ENCODE data around the gene TCF19. TPM values are rescaled to one million over a fixed set of nuclear protein-coding genes. Genes with fewer than 3 reads are reported as not detected.

The TCF19 gene
- total and polyA plus RNA-seq, 9 donors, result 3.9 to 9.9 (median 7.1) TPM

GRCh38 chr6:31128093-31128676, 30.2 kb upstream of the TCF19 start:
- Histone ChIP-seq H3K9me3 (no peaks in the 10 kb centered on the region), H3K4me1 (ENCODE audit: insufficient read depth) (peaks cover 2% of the 10 kb centered on the region), H3K4me3 (no peak overlapping the region), H3K27me3 (no peaks in the 10 kb centered on the region), H3K36me3 (no peaks in the 10 kb centered on the region), H3K27ac (no peak overlapping the region)
- intact Hi-C loops (cut with DNase I), result no loop called here
- peak; percentile 45 to 71 (median 68) for DNase-seq
- TF ChIP-seq CTCF (IDR thresholded peaks at IDR 0.05), result peak; percentile 43 to 72 (median 47)
- TF ChIP-seq POLR2A (IDR thresholded peaks at IDR 0.05), result no peak
- no peak for TF ChIP-seq EP300 (IDR thresholded peaks at IDR 0.05)
- 6 to 11% (median 7%) methylated on average over 8 of the region's 8 CpGs for WGBS, 3 donors

- H3K36me3 ChIP-seq, result no peaks in the 10 kb centered on the region
- no peaks in the 10 kb centered on the region for H3K4me1 ChIP-seq (ENCODE audit: insufficient read depth)
- TF ChIP-seq POLR2A (IDR thresholded peaks at IDR 0.05) (no peak), CTCF (IDR thresholded peaks at IDR 0.05) (no peak), EP300 (IDR thresholded peaks at IDR 0.05) (no peak)
- no peaks in the 10 kb centered on the region for H3K9me3 ChIP-seq
- H3K4me3 ChIP-seq, result no peak overlapping the region
- no peak for DNase-seq
- 48 to 75% (median 54%) methylated on average over 4 of the region's 4 CpGs for WGBS, 3 donors
- intact Hi-C loops (cut with DNase I), result no loop called here
- no peaks in the 10 kb centered on the region for H3K27me3 ChIP-seq
- no peak overlapping the region for H3K27ac ChIP-seq
Observed at GRCh38 chr6:31129130-31129529, 29.3 kb upstream of the TCF19 start.

- no peaks in the 10 kb centered on the region for H3K27me3 ChIP-seq
- no peak overlapping the region for H3K4me3 ChIP-seq
- no peak overlapping the region for H3K27ac ChIP-seq
- intact Hi-C loops (cut with DNase I), result no loop called here
- H3K36me3 ChIP-seq, result no peaks in the 10 kb centered on the region
- WGBS, 3 donors, result 89 to 94% (median 93%) methylated on average over 3 of the region's 3 CpGs
- no peaks in the 10 kb centered on the region for H3K9me3 ChIP-seq
- TF ChIP-seq CTCF (IDR thresholded peaks at IDR 0.05) (no peak), EP300 (IDR thresholded peaks at IDR 0.05) (no peak), POLR2A (IDR thresholded peaks at IDR 0.05) (no peak)
- DNase-seq, result no peak
- H3K4me1 ChIP-seq (ENCODE audit: insufficient read depth), result no peaks in the 10 kb centered on the region
Observed at GRCh38 chr6:31130751-31131150, 27.6 kb upstream of the TCF19 start.

- 69 to 92% (median 85%) methylated on average over 3 of the region's 3 CpGs for WGBS, 3 donors
- no peak overlapping the region for H3K4me3 ChIP-seq
- intact Hi-C loops (cut with DNase I), result no loop called here
- H3K36me3 ChIP-seq, result no peaks in the 10 kb centered on the region
- H3K9me3 ChIP-seq, result no peaks in the 10 kb centered on the region
- DNase-seq, result no peak
- no peaks in the 10 kb centered on the region for H3K27me3 ChIP-seq
- TF ChIP-seq CTCF (IDR thresholded peaks at IDR 0.05) (no peak), POLR2A (IDR thresholded peaks at IDR 0.05) (no peak), EP300 (IDR thresholded peaks at IDR 0.05) (no peak)
- H3K4me1 ChIP-seq (ENCODE audit: insufficient read depth), result no peaks in the 10 kb centered on the region
- H3K27ac ChIP-seq, result no peak overlapping the region
Observed at GRCh38 chr6:31131595-31131994, 26.8 kb upstream of the TCF19 start.

All from ovary (tissue), 9 donors.